ENCODE measurements around the gene GNPAT.

GNPAT gene

GRCh38 chr1:231214918-231215680 lies 25.9 kb upstream of the GNPAT start:
- DNase-seq = no peak

- DNase-seq = no peak
Observed at GRCh38 chr1:231215681-231216385, 25.2 kb upstream of the GNPAT start.

GRCh38 chr1:231216498-231216897 lies 24.5 kb upstream of the GNPAT start:
- DNase-seq = no peak

- DNase-seq = no peak
Observed at GRCh38 chr1:231217056-231217455, 24.0 kb upstream of the GNPAT start.

DNA sequence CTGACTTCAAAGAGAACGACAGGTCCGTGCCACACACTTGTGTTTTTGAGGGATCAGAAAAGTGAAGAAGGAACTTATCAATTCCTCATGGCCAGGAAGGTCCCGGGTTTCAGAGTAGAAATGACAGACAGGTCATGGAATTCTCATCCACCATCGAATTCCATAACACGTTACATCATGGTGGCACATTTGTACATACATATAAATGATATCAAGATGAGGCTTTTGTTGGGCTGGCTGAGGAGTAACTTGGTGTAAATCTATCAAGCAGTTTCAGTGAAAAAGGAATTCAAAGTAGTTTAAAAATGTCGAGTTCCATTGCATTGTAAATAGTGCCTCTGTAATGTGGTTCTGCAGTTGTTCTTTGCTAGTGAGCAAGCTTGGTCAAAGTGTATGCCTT lies 22.9 kb upstream of the GNPAT start:
- no peak for DNase-seq

DNA sequence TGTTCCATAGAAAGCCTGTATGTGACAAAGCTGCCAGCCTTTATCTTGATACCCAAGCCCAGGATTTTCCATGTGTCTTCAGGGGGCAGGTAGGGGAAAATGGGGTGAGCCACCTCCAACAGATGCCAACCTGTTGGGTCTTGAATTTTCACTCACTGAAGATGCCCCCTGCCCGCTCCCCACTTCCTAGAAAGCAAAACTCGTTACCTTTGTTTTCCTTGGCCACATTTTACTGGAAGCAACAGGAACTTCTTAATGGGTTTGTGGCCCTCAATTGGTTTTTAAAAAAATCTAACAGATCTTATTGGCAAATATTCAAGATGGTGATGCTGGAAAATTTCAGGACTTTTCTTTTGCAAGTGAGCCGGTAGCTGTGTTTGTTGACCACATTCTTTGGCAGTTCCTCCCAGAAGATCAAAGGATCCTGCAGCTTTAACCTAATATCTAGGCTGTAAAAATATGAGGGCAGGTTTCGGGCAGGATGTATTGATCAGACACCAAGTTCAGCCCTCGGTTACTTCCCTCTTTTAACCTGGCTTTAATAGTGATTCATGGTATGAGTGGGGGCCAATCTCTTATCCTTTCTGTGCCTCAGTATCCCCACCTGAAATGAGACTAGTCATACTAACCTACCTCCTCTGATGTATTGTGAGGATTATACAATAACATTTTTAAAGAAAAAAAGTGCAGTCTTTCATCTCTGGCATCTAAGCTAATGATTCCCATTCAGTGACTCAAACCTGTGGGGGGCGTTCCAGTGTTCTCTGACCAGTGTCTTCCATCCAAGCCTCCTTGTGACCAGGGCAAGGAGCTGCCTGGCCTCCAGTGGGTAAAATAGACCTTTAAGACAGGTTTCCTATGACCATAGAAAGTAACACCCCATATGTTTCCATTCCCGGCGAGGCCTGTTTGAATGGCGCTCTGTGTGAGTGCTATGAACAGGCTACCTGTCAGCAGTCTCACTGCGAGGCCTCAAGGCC lies 21.3 kb upstream of the GNPAT start:
- DNase-seq = no peak

GRCh38 chr1:231220801-231221200 lies 20.2 kb upstream of the GNPAT start:
- no peak for DNase-seq

DNA sequence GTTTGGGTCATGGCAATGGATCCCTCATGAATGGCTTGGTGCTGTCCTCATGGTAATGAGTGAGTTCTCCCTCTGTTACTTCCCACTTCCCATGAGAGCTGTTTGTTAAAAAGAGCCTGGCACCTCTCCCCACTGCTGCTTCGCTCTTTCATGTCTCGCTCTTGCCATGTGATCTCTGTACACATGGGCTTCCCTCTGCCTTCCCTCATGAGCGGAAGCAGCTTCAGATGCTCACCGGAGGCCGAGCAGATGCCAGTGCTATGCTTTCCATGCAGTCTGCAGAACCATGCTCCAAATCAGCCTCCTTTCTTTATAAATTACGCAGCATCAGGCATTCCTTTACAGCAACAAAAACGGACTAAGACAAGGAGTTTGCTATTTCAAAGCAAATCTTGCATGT lies 14.9 kb upstream of the GNPAT start:
- DNase-seq = no peak

GRCh38 chr1:231231511-231231910 lies 9.5 kb upstream of the GNPAT start:
- DNase-seq = no peak

- DNase-seq = no peak
Observed at GRCh38 chr1:231232870-231233734, 7.9 kb upstream of the GNPAT start.

GRCh38 chr1:231233735-231234417 lies 7.1 kb upstream of the GNPAT start:
- DNase-seq = no peak

GRCh38 chr1:231234506-231234905 lies 6.5 kb upstream of the GNPAT start:
- DNase-seq = no peak

DNA sequence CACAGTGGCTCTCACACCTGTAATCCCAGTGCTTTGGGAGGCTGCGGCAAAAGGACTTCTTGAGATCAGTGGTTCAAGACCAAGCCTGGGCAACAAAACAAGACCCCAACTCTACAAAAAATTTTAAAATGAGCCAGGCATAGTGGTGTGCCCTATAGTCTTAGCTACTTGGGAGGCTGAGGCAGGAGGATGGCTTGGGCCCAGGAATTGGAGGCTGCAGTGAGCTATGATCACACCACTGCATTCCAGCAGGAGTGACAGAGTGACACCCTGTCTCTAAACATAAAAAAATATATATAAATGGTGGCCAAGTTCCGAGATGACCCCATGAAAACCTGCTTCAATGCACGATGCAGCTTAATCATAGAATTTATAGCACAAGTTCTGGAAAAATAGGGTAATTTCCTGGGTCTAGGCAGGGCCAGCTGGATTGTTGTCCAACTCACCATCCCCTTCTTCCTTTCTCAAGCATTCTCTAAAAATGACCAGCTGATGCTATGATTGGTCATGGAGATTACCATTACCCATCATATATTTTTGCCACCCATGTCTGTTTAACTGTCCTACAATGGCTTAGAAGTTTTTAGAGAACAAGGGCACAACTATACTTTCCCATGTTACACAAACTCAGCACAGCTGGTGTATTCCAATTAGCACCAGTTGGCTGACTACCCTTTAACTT lies 5.3 kb upstream of the GNPAT start:
- DNase-seq = no peak

GRCh38 chr1:231236208-231236591 lies 4.8 kb upstream of the GNPAT start:
- no peak for DNase-seq

DNA sequence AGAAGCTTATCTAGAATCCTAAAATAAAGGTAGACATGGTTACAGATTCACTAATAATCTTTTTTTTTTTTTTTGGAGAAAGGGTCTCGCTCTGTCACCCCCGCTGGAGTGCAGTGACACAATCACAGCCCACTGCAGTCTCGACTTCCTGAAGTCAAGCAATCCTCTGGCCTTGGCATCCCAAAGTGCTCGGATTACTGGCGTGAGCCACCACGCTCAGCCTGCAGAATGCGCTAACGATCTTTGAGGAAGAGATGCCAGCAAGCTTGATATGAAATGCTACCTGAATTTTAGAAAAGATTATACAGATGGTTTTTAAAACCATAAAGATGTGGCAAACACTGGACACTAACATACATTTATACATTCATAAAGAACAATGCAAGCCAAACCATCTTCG lies 4.1 kb upstream of the GNPAT start:
- DNase-seq = no peak

DNA sequence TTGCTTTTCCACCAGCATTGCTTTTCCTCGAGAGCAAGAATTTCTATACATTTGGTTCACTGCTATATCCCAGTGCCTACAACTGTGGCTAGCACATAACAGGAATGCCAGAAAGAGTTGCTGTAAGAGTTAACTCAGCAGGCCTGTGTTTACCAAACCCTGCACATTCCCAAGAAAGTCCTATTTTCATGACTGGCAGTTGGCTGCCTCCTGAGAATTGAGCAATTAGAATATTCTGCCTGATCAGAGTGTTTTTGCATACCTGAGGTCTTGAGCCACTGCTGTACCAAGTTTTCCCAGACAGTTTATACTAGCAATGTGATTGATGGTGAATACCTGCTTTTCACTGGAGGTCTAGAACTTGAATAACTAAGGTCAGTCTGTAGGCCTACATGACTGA lies 2.7 kb upstream of the GNPAT start:
- no peak for DNase-seq

DNA sequence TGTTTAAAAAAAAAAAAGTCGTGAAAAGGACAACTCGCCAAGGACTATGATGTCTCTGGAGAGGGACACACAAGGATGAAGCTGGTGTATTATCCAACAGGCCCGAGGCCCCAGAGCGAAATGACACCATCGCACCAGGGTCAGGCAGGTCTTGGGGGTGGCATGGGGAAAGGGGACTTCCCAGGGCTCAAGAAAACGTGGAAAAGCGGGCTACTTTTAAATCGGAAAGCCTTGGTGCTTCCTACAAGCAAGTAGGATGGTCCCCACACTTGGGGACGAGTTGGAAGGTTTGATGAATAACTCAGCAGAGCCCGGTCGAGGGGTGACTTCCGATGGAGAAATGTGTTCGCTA lies 505 bp upstream of the GNPAT start:
- DNase-seq = no peak

GRCh38 chr1:231241750-231242149 lies 738 bp downstream of the GNPAT start:
- peak; percentile 51 for DNase-seq

DNA sequence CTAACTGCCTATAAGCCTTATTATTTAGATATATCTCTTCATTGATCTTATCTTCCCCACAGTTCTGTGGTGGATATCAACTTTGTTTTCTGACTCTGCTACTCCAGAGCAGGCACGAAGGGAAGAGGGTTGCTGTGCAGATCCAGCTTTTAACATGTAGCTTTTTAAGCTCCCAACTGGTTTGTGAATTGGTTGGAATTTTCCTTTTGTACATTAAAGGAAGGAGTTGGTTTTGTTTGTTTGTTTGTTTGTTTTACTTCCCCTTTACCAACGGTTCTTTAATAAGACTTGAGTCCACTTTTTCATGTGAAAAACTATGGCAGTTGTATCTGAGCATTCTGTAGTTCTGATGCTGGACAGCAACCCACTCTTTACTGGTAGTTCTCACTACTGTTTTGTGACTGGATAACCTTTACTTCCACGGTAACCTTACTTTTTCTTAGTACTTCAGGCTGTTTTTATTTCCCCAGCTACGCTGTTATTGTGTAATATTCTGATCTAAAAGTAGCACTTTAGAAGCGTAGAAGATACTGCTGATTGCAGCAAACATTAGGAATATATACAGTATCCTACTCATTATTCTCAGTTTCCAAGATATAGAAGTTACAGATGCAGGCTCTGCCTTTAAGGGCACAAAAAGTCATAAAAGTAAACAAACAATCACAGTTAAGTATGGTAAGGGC lies 1.6 kb downstream of the GNPAT start:
- DNase-seq = peak; percentile 33

DNA sequence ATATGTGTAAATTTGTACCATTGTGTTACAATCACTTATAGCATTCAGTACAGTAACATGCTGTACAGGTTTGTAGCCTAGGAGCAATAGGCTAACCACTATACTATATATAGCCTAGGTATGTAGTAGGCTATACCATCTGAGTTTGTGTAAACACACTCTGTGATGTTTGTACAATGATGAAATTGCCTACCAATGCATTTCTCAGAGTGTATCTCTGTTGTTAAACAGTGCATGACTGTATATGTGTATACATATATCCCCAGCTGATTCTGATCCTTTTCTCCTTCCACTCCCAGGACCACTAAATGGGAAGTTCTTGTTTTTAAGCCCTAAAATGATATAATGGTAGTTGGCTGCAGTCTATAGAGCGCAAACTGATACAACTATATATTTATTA lies 7.8 kb downstream of the GNPAT start:
- no peak for DNase-seq

GRCh38 chr1:231252336-231252735 lies 11.3 kb downstream of the GNPAT start:
- no peak for DNase-seq

Measured in hematopoietic multipotent progenitor cell treated with erythropoietin and hydrocortisone succinate and interleukin-3 and kit ligand, for 8 days (in vitro differentiated cells).